HG02852 (cell line): ENCODE data around the gene CD8B.

Experiments
- ATAC-seq: cut with Tn5 transposase; IDR thresholded peaks from one replicate; pipeline ENCODE4 v1.9.1; 2021; ENCODE audit warnings: mild to moderate bottlenecking, moderate library complexity; ENCODE audit not compliant: unreplicated experiment

The CD8B gene

DNA sequence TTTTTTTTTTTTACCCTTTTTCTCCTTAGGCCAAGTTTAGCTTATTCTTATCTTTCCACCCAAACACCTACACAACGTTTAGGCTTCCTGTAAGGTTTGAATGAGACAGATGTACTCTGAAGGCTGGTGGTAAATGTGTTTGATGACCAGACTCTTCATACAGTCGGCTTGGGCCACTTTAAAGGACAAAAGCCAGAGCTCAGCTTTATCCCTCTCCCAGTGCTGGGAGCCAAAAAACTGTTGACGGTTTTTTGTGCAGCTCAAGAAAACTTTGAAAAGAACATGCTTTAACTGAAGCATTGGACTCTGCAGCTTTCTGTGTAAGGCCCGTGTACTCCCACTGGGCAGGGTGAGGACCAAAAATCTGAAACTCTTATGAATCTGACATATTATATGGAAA is 86.3 kb downstream of the CD8B start:
- ATAC-seq = no peak

DNA sequence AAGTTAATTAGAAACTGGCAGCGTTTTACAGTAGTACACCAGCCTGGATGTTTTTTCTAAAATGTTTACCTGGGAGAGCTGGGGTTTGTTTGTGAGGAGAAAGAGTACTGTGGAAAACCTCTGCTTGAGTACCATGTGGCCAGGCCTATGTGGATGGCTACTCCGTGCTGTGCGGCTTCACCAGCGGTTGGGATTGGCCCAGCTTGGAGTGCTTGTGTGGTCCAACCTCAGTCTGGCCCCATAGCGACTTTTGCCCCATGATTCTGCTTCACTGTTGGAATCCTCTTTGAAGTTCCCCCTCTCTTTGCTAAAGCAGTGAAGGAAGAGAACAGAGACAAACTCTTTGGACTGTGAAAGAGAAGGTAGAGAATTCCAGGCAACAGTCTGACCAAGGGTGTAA is 86.8 kb downstream of the CD8B start:
- no peak for ATAC-seq

DNA sequence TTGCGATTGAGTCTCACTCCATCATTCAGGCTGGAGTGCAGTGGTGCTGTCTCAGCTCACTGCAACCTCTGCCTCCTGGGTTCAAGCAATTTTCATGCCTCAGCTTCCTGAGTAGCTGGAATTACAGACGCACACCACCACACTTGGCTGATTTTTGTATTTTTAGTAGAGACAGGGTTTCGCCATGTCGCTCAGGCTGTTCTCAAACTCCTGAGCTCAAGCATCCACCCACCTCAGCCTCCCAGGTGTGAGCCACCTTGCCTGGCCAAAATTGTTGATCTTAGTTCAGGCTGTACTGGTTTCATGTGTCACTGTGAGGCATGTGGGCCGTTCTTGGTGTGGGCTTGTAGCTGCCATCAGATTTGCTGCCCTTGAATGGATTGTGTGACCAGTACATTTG is 89.1 kb downstream of the CD8B start:
- ATAC-seq = no peak

DNA sequence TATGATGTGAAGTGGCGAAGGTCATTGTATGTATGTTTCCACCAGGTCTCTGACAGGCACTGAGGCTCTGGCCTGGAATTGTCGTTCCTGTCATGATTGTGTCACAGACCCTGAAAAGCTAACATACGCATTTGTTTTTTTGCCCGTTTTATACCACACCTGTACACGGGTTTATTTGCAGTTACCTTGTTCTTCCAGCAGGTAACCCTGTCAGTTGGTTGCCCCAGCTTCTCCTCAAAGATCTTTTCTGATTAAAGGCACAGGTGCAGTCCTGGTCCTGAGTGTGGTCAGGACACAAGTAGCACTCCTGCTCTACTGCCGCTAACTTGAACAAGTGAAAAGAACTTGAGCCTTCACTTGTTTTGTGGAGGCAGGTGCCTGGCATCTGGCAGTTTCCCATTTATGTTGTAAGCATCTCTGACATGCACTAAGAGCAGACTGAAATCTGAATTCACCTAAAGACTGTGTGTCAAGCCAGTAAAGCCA is 90.8 kb downstream of the CD8B start:
- ATAC-seq = no peak

DNA sequence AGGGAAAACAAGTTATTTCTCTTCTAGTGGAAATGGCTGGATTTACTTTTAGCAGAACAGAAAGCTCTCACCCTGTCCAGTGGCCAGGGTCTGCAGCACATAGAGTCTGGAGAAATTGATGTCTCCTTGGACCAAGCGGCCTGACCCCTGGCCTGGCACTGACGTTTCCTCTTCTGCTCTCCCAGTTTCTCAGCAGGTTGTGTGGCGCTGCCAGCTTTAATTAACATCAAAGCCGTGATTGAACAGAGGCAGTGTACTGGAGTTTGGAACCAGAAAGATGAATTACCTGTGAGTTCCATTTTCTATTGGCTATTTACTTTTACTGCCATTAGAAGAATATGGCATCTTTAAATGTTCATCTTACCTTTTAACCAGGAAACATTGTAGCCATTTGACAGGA is 91.8 kb downstream of the CD8B start:
- ATAC-seq = no peak

DNA sequence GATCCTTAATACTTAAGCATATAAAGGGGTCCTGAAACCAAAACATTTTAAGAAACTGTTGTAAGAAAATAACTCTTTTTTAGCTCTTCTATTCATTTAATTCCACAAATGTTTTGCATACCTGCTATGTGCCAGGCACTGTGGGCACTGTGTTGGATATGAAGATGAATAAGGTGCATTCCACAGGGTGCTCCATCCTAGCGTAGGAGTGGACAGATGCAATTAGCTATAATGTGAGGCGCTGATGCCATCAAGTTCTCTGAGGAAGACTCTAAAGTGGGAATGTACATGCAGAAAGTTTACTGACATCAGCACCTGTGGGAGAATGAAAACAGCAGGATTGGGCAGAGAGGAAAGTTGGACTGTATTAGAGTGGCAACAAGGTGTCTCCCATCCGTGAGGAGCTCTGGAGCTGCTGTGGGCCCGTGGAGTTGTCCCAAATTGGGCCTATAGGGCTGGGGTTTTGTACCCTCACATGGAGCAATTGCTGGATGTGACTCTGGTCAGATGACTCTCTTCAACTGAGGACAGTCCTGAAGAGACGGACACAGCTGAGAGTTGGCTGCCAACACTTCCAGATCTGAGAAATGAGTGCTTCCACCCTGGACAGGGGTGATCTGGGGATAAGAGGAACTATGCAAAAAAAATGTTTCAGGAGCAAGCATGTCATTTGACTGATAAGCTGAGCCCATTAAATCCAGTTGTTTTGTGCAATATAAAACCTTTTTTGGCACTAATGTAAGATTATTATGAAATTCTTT is 93.3 kb downstream of the CD8B start:
- ATAC-seq = no peak
